Measurements from ENCODE around the gene CCNJ. TPM values are rescaled to one million over a fixed set of nuclear protein-coding genes. Genes with fewer than 3 reads are reported as not detected.

CCNJ gene
- total and polyA plus RNA-seq, 2 of the 13 experiments (the other 11 are each of a cell fraction or from before 2014, with no cell fraction given), result 14.1 to 21.5 TPM

DNA sequence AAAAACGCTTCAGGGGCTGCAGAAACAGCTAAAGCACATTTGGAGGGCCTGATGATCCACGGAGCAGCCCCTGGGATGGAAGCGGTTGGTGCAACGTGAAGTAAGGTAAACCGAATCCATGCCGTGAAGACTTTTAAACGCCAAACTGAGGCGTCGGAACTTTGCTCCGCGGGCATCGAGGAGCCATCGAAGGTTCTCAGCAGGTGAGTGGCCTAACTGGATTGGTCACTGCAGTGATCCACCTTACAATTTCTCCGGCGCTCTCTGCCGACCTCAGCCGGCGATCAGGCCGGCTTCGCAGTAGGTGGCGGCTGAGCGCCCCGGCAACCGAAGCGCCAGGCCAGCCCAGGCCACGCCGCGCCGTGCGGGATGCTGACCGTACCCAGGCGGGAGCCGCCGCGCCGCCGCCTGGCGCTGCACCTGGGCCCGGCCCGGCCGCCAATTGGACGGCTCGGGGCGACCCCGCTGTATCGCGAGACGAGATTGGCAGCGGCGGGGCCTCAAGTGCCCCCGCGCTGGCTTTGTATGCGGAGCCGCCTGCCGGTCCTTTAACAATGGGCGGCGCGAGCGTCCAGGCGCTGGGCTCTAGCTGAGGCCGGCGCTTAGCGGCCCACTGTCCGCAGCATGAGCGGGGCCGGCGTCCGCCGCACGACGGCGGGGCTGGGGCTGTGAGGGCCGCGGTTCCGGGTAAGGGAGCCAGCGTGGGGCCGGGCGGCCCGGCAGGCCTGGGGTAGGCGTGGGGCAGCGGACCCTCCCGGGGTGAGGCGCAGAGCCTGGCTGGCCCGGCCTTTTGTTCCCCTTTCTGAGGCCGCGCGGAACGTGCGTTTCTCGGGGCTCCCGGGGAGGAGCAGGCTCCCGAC is at the start of gene CCNJ (continued):
- TF ChIP-seq, protein P1, sequence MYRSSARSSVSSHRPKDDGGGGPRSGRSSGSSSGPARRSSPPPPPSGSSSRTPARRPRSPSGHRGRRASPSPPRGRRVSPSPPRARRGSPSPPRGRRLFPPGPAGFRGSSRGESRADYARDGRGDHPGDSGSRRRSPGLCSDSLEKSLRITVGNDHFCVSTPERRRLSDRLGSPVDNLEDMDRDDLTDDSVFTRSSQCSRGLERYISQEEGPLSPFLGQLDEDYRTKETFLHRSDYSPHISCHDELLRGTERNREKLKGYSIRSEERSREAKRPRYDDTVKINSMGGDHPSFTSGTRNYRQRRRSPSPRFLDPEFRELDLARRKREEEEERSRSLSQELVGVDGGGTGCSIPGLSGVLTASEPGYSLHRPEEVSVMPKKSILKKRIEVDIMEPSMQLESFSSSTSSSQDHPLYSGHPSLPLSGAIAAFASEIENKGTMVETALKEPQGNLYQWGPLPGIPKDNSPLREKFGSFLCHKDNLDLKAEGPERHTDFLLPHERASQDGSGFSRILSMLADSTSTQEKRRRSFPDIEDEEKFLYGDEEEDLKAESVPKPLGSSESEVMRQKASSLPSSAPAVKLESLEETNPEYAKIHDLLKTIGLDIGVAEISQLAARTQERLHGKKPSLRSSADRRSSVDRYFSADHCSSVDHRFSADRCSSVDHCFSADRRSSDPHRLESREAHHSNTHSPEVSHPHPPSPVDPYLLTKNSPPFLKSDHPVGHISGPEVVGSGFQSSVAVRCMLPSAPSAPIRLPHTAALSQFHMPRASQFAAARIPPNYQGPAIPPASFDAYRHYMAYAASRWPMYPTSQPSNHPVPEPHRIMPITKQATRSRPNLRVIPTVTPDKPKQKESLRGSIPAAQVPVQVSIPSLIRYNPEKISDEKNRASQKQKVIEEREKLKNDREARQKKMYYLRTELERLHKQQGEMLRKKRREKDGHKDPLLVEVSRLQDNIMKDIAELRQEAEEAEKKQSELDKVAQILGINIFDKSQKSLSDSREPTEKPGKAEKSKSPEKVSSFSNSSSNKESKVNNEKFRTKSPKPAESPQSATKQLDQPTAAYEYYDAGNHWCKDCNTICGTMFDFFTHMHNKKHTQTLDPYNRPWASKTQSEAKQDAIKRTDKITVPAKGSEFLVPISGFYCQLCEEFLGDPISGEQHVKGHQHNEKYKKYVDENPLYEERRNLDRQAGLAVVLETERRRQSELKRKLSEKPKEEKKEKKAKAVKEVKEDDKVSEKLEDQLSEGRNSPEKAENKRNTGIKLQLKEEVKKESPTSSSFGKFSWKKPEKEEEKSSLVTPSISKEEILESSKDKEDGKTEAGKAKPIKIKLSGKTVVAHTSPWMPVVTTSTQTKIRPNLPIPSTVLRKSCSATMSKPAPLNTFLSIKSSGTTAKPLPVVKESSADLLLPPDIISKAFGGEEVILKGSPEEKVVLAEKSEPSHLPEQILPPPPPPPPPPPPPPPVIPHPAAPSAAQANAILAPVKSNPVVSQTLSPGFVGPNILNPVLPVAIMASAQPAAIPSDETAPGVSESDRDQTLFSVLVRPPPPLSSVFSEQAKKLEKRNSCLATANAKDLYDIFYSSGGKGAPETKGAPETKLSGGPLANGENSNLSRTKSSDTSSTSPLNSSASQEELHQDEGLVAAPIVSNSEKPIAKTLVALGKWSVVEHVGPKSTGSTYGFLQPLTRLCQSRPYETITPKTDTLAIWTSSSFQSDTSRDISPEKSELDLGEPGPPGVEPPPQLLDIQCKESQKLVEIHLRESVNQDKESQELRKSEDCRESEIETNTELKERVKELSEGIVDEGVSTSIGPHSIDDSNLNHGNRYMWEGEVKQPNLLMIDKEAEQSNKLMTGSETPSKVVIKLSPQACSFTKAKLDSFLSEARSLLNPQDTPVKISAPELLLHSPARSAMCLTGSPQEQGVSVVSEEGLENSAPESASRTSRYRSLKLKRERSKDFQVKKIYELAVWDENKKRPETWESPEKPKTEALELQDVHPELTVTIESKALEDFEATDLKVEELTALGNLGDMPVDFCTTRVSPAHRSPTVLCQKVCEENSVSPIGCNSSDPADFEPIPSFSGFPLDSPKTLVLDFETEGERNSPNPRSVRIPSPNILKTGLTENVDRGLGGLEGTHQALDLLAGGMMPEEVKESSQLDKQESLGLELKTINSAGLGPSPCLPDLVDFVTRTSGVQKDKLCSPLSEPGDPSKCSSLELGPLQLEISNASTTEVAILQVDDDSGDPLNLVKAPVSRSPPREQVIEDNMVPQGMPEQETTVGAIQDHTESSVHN (CRISPR knock-in tag; IDR thresholded peaks at IDR 0.05), result peak; percentile 90; the same call in 1 of the 2 replicates
- TF ChIP-seq MEIS1 (CRISPR knock-in tag; IDR thresholded peaks at IDR 0.05; ENCODE audit: borderline replicate concordance) (peak; percentile 90), HOXA9 (CRISPR knock-in tag; IDR thresholded peaks at IDR 0.05; ENCODE audit: borderline replicate concordance) (no peak; the same call in 1 of the 2 replicates), NCOA5 (CRISPR knock-in tag; IDR thresholded peaks at IDR 0.05) (no peak), ZBTB38 (CRISPR knock-in tag; IDR thresholded peaks at IDR 0.05) (peak; percentile 89), RBFOX2 (IDR thresholded peaks at IDR 0.05; ENCODE audit: low read depth, low read length) (peak; percentile 93), MLLT10 (CRISPR knock-in tag; IDR thresholded peaks at IDR 0.05) (no peak), ZSCAN12 (CRISPR knock-in tag; IDR thresholded peaks at IDR 0.05) (0 out of 2 replicates have a peak, but pooled peaks have one; percentile 3), SKI (IDR thresholded peaks at IDR 0.05; ENCODE audit: partially characterized antibody) (peak; percentile 63), NFIC (IDR thresholded peaks at IDR 0.05; ENCODE audit: low read length) (no peak), IKZF1 (IDR thresholded peaks at IDR 0.05) (no peak), ZNF432 (CRISPR knock-in tag; IDR thresholded peaks at IDR 0.05; ENCODE audit: borderline replicate concordance) (no peak)
- TF ChIP-seq, protein P2, sequence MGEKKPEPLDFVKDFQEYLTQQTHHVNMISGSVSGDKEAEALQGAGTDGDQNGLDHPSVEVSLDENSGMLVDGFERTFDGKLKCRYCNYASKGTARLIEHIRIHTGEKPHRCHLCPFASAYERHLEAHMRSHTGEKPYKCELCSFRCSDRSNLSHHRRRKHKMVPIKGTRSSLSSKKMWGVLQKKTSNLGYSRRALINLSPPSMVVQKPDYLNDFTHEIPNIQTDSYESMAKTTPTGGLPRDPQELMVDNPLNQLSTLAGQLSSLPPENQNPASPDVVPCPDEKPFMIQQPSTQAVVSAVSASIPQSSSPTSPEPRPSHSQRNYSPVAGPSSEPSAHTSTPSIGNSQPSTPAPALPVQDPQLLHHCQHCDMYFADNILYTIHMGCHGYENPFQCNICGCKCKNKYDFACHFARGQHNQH (CRISPR knock-in tag; IDR thresholded peaks at IDR 0.05), result peak; percentile 37
- TF ChIP-seq, protein P3, sequence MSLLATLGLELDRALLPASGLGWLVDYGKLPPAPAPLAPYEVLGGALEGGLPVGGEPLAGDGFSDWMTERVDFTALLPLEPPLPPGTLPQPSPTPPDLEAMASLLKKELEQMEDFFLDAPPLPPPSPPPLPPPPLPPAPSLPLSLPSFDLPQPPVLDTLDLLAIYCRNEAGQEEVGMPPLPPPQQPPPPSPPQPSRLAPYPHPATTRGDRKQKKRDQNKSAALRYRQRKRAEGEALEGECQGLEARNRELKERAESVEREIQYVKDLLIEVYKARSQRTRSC (CRISPR knock-in tag; IDR thresholded peaks at IDR 0.05; ENCODE audit: low read depth), result no peak
- TF ChIP-seq, protein P4, sequence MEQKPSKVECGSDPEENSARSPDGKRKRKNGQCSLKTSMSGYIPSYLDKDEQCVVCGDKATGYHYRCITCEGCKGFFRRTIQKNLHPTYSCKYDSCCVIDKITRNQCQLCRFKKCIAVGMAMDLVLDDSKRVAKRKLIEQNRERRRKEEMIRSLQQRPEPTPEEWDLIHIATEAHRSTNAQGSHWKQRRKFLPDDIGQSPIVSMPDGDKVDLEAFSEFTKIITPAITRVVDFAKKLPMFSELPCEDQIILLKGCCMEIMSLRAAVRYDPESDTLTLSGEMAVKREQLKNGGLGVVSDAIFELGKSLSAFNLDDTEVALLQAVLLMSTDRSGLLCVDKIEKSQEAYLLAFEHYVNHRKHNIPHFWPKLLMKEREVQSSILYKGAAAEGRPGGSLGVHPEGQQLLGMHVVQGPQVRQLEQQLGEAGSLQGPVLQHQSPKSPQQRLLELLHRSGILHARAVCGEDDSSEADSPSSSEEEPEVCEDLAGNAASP (CRISPR knock-in tag; IDR thresholded peaks at IDR 0.05; ENCODE audit: borderline replicate concordance), result peak; percentile 81; the same call in 1 of the 2 replicates
- TF ChIP-seq, protein P5, sequence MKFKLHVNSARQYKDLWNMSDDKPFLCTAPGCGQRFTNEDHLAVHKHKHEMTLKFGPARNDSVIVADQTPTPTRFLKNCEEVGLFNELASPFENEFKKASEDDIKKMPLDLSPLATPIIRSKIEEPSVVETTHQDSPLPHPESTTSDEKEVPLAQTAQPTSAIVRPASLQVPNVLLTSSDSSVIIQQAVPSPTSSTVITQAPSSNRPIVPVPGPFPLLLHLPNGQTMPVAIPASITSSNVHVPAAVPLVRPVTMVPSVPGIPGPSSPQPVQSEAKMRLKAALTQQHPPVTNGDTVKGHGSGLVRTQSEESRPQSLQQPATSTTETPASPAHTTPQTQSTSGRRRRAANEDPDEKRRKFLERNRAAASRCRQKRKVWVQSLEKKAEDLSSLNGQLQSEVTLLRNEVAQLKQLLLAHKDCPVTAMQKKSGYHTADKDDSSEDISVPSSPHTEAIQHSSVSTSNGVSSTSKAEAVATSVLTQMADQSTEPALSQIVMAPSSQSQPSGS (CRISPR knock-in tag; IDR thresholded peaks at IDR 0.05), result no peak; the same call in none of the 2 replicates

Measured in HepG2 (cell line).